Loucy (cell line): ENCODE measurements around the gene ITCH.

Source experiments
- EZH2phosphoT487 ChIP-seq: fragments of 200-600 bp; IDR thresholded peaks from 2 replicates; pipeline ENCODE4 v1.6.1; 2018; ENCODE audit warnings: antibody characterized with exemption, mild to moderate bottlenecking, moderate library complexity, borderline replicate concordance
- TF ChIP-seq, protein P1 (sequence below): fragments of 200-600 bp; sonication (generic); conservative IDR thresholded peaks from 2 replicates; pipeline ENCODE4 v1.5.1; 2014; ENCODE audit warnings: mild to moderate bottlenecking, antibody characterized with exemption, low read length

GRCh38 chr20:34368547-34368946 lies 5.5 kb downstream of the ITCH start:
- TF ChIP-seq, protein P1, sequence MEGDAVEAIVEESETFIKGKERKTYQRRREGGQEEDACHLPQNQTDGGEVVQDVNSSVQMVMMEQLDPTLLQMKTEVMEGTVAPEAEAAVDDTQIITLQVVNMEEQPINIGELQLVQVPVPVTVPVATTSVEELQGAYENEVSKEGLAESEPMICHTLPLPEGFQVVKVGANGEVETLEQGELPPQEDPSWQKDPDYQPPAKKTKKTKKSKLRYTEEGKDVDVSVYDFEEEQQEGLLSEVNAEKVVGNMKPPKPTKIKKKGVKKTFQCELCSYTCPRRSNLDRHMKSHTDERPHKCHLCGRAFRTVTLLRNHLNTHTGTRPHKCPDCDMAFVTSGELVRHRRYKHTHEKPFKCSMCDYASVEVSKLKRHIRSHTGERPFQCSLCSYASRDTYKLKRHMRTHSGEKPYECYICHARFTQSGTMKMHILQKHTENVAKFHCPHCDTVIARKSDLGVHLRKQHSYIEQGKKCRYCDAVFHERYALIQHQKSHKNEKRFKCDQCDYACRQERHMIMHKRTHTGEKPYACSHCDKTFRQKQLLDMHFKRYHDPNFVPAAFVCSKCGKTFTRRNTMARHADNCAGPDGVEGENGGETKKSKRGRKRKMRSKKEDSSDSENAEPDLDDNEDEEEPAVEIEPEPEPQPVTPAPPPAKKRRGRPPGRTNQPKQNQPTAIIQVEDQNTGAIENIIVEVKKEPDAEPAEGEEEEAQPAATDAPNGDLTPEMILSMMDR: no peak
- TF ChIP-seq EZH2phosphoT487: no peak
